ENCODE results near the gene C1orf21.

DNA sequence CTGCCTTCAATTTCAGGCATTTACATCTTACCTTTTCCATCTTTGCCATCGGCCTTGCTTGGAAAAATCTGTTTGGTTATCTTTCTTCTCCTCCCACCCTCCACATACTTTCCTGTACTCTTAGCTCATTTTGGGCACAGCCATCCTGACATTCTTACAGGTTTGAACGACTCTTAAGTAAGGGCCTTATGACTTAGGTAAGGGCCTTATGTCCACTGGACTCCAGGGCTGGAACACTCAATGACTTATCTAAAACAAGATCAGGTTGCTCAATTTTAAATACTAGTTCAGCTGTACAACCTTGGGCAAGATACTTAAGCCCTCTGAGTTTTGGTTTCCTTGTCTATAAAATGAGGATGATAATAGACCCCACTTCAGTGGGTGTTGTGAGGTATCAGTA is 40.9 kb downstream of the C1orf21 start:
- no peak for TF ChIP-seq POLR2A (IDR thresholded peaks at IDR 0.05; ENCODE audit: low read depth, low read length)
- no peak for TF ChIP-seq POLR2AphosphoS5 (IDR thresholded peaks at IDR 0.05; ENCODE audit: low read depth, low read length)
- TF ChIP-seq TAF1 (IDR thresholded peaks at IDR 0.05; ENCODE audit: borderline replicate concordance, low read depth, low read length), result no peak
